Measurements from ENCODE around the gene TAF11L3.
"Not testable (repeated sequence)": the region's sequence is repeated elsewhere in the genome, so short reads cannot be mapped to it uniquely, and the experiment has no call there.

TAF11L3 gene

GRCh38 chr5:17511775-17512325, 6.3 kb upstream of the TAF11L3 start:
- Histone ChIP-seq H3F3A (ENCODE audit: insufficient read depth, low read length) (no peaks in the 10 kb centered on the region), H2AFZ (ENCODE audit: low read length) (no peak overlapping the region), H3K4me2 (ENCODE audit: low read length) (no peak overlapping the region), H3K27me3 (ENCODE audit: insufficient read depth, low read length) (no peaks in the 10 kb centered on the region), H3K36me3 (ENCODE audit: insufficient read depth, low read length) (no peaks in the 10 kb centered on the region), H3K27ac (ENCODE audit: low read depth, low read length, poor library complexity, severe bottlenecking) (no peak overlapping the region), H3K9me3 (ENCODE audit: low read length) (no peaks in the 10 kb centered on the region), H4K20me1 (ENCODE audit: insufficient read depth, low read length) (no peaks in the 10 kb centered on the region), H3K4me1 (ENCODE audit: insufficient read depth, low read length, severe bottlenecking) (no peaks in the 10 kb centered on the region), H3K9ac (ENCODE audit: low read length) (no peak overlapping the region), H3K4me3 (ENCODE audit: low read depth, low read length, poor library complexity, severe bottlenecking) (no peak overlapping the region), H3K79me2 (ENCODE audit: insufficient read depth, low read length) (no peaks in the 10 kb centered on the region), H3K9me2 (ENCODE audit: low read depth, low read length) (no peaks in the 10 kb centered on the region)
- TF ChIP-seq CTCF (IDR thresholded peaks at IDR 0.05; ENCODE audit: low read length) (no peak), EZH2 (IDR thresholded peaks at IDR 0.05; ENCODE audit: borderline replicate concordance, low read length) (no peak)

GRCh38 chr5:17517526-17517925, 641 bp upstream of the TAF11L3 start:
- H3K36me3 ChIP-seq (ENCODE audit: insufficient read depth, low read length); H3K9me2 ChIP-seq (ENCODE audit: low read depth, low read length); H2AFZ ChIP-seq (ENCODE audit: low read length); H3K27ac ChIP-seq (ENCODE audit: low read depth, low read length, poor library complexity, severe bottlenecking); H3K9ac ChIP-seq (ENCODE audit: low read length); H3K79me2 ChIP-seq (ENCODE audit: insufficient read depth, low read length); H4K20me1 ChIP-seq (ENCODE audit: insufficient read depth, low read length); H3K9me3 ChIP-seq (ENCODE audit: low read length); H3F3A ChIP-seq (ENCODE audit: insufficient read depth, low read length); H3K27me3 ChIP-seq (ENCODE audit: insufficient read depth, low read length); H3K4me2 ChIP-seq (ENCODE audit: low read length); H3K4me1 ChIP-seq (ENCODE audit: insufficient read depth, low read length, severe bottlenecking); H3K4me3 ChIP-seq (ENCODE audit: low read depth, low read length, poor library complexity, severe bottlenecking): not testable (repeated sequence)

GRCh38 chr5:17519508-17519907, 1.3 kb downstream of the TAF11L3 start:
- not testable (repeated sequence) for H3K4me2 ChIP-seq (ENCODE audit: low read length); H3K9me2 ChIP-seq (ENCODE audit: low read depth, low read length); H3K36me3 ChIP-seq (ENCODE audit: insufficient read depth, low read length); H3K9me3 ChIP-seq (ENCODE audit: low read length); H3K9ac ChIP-seq (ENCODE audit: low read length); H3K79me2 ChIP-seq (ENCODE audit: insufficient read depth, low read length); H3K4me1 ChIP-seq (ENCODE audit: insufficient read depth, low read length, severe bottlenecking); H3K27ac ChIP-seq (ENCODE audit: low read depth, low read length, poor library complexity, severe bottlenecking); H4K20me1 ChIP-seq (ENCODE audit: insufficient read depth, low read length); H3K27me3 ChIP-seq (ENCODE audit: insufficient read depth, low read length); H3K4me3 ChIP-seq (ENCODE audit: low read depth, low read length, poor library complexity, severe bottlenecking); H3F3A ChIP-seq (ENCODE audit: insufficient read depth, low read length); H2AFZ ChIP-seq (ENCODE audit: low read length)

- H2AFZ ChIP-seq (ENCODE audit: low read length); H3K27me3 ChIP-seq (ENCODE audit: insufficient read depth, low read length); H3K4me1 ChIP-seq (ENCODE audit: insufficient read depth, low read length, severe bottlenecking); H3K9me2 ChIP-seq (ENCODE audit: low read depth, low read length); H3K4me3 ChIP-seq (ENCODE audit: low read depth, low read length, poor library complexity, severe bottlenecking); H3K79me2 ChIP-seq (ENCODE audit: insufficient read depth, low read length); H3F3A ChIP-seq (ENCODE audit: insufficient read depth, low read length); H3K27ac ChIP-seq (ENCODE audit: low read depth, low read length, poor library complexity, severe bottlenecking); H3K9ac ChIP-seq (ENCODE audit: low read length); H3K36me3 ChIP-seq (ENCODE audit: insufficient read depth, low read length); H3K4me2 ChIP-seq (ENCODE audit: low read length); H3K9me3 ChIP-seq (ENCODE audit: low read length); H4K20me1 ChIP-seq (ENCODE audit: insufficient read depth, low read length): not testable (repeated sequence)
Observed at GRCh38 chr5:17521501-17521900, 3.3 kb downstream of the TAF11L3 start, which contains the start of gene TAF11L4. TAF11L4 (plus strand) TSS chr5:17521801.

GRCh38 chr5:17524935-17525334, 6.8 kb downstream of the TAF11L3 start, which contains the start of gene TAF11L5:
TAF11L5 (plus strand) TSS chr5:17525235.
- H3K9me2 ChIP-seq (ENCODE audit: low read depth, low read length): not testable (repeated sequence)

GRCh38 chr5:17526504-17526903, 8.3 kb downstream of the TAF11L3 start:
- not testable (repeated sequence) for H4K20me1 ChIP-seq (ENCODE audit: insufficient read depth, low read length); H3K27me3 ChIP-seq (ENCODE audit: insufficient read depth, low read length); H3K9ac ChIP-seq (ENCODE audit: low read length); H3K4me3 ChIP-seq (ENCODE audit: low read depth, low read length, poor library complexity, severe bottlenecking); H3K36me3 ChIP-seq (ENCODE audit: insufficient read depth, low read length); H3K9me2 ChIP-seq (ENCODE audit: low read depth, low read length); H3K9me3 ChIP-seq (ENCODE audit: low read length); H3K4me1 ChIP-seq (ENCODE audit: insufficient read depth, low read length, severe bottlenecking); H3K4me2 ChIP-seq (ENCODE audit: low read length); H3K79me2 ChIP-seq (ENCODE audit: insufficient read depth, low read length); H2AFZ ChIP-seq (ENCODE audit: low read length); H3F3A ChIP-seq (ENCODE audit: insufficient read depth, low read length); H3K27ac ChIP-seq (ENCODE audit: low read depth, low read length, poor library complexity, severe bottlenecking)

More at GRCh38 chr5:17524935-17525334, 6.8 kb downstream of the TAF11L3 start, which contains the start of gene TAF11L5:
- not testable (repeated sequence) for H2AFZ ChIP-seq (ENCODE audit: low read length); H3K9ac ChIP-seq (ENCODE audit: low read length); H3K4me3 ChIP-seq (ENCODE audit: low read depth, low read length, poor library complexity, severe bottlenecking); H3K27ac ChIP-seq (ENCODE audit: low read depth, low read length, poor library complexity, severe bottlenecking); H3K4me2 ChIP-seq (ENCODE audit: low read length); H3F3A ChIP-seq (ENCODE audit: insufficient read depth, low read length); H3K4me1 ChIP-seq (ENCODE audit: insufficient read depth, low read length, severe bottlenecking); H3K36me3 ChIP-seq (ENCODE audit: insufficient read depth, low read length); H3K79me2 ChIP-seq (ENCODE audit: insufficient read depth, low read length); H3K27me3 ChIP-seq (ENCODE audit: insufficient read depth, low read length); H3K9me3 ChIP-seq (ENCODE audit: low read length); H4K20me1 ChIP-seq (ENCODE audit: insufficient read depth, low read length)

GRCh38 chr5:17528369-17528768, 10.2 kb downstream of the TAF11L3 start, which contains the start of gene TAF11L6:
TAF11L6 (plus strand) TSS chr5:17528669.
- H3K4me2 ChIP-seq (ENCODE audit: low read length); H2AFZ ChIP-seq (ENCODE audit: low read length); H3K27me3 ChIP-seq (ENCODE audit: insufficient read depth, low read length); H3K27ac ChIP-seq (ENCODE audit: low read depth, low read length, poor library complexity, severe bottlenecking); H3K4me1 ChIP-seq (ENCODE audit: insufficient read depth, low read length, severe bottlenecking); H4K20me1 ChIP-seq (ENCODE audit: insufficient read depth, low read length); H3K9me2 ChIP-seq (ENCODE audit: low read depth, low read length); H3K36me3 ChIP-seq (ENCODE audit: insufficient read depth, low read length); H3K9me3 ChIP-seq (ENCODE audit: low read length); H3F3A ChIP-seq (ENCODE audit: insufficient read depth, low read length); H3K9ac ChIP-seq (ENCODE audit: low read length); H3K4me3 ChIP-seq (ENCODE audit: low read depth, low read length, poor library complexity, severe bottlenecking); H3K79me2 ChIP-seq (ENCODE audit: insufficient read depth, low read length): not testable (repeated sequence)

Measured in OCI-LY1 (cell line).